ENCODE measurements around the gene GSG1L.

DNA sequence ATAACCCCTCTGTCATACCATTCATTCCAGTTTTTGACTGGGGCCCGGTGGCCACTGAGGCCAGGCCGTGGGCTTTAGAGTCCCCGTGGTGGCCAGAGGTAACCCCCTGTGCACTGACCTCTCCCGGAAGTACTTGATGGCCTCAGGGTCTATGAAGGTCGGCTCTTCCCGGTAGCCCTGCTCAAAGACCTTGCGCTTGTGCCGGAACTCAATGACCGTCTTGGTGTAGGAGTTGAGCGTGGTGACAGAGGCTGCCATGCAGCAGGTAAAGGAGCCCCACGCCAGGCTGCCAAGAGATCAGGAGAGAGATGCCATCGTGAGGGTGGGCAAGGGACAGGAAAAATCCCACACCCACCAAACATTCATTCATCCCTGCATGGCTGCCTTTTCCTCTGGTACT, 234.8 kb downstream of the GSG1L start:
- TF ChIP-seq, protein P1, sequence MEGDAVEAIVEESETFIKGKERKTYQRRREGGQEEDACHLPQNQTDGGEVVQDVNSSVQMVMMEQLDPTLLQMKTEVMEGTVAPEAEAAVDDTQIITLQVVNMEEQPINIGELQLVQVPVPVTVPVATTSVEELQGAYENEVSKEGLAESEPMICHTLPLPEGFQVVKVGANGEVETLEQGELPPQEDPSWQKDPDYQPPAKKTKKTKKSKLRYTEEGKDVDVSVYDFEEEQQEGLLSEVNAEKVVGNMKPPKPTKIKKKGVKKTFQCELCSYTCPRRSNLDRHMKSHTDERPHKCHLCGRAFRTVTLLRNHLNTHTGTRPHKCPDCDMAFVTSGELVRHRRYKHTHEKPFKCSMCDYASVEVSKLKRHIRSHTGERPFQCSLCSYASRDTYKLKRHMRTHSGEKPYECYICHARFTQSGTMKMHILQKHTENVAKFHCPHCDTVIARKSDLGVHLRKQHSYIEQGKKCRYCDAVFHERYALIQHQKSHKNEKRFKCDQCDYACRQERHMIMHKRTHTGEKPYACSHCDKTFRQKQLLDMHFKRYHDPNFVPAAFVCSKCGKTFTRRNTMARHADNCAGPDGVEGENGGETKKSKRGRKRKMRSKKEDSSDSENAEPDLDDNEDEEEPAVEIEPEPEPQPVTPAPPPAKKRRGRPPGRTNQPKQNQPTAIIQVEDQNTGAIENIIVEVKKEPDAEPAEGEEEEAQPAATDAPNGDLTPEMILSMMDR (conservative IDR thresholded peaks at IDR 0.05): no peak
- no peak for TF ChIP-seq ZFX (IDR thresholded peaks at IDR 0.05)

All from C4-2B (cell line).